Smooth muscle cell (in vitro differentiated cells): ENCODE results near the gene ITGB5. TPM values are rescaled to one million over a fixed set of nuclear protein-coding genes. Genes with fewer than 3 reads are reported as not detected.

Experiments used
- DNase-seq: peaks from one replicate; lab custom pipeline; 2025; ENCODE audit not compliant: unreplicated experiment; lab: John Stamatoyannopoulos, UW
- H2AFZ ChIP-seq: fragments of 200-600 bp; sonication (generic); 2 replicates; pipeline ENCODE4 v1.6.0; 2016; ENCODE audit warnings: antibody characterized with exemption, low read depth, mild to moderate bottlenecking
- H3F3A ChIP-seq: fragments of 200-600 bp; sonication (generic); 2 replicates; pipeline ENCODE4 v1.6.0; 2017; ENCODE audit warnings: antibody characterized with exemption, low read depth
- H3K27ac ChIP-seq: fragments of 200-600 bp; sonication (generic); 2 replicates; pipeline ENCODE4 v1.5.1; 2016; ENCODE audit warnings: low read depth, mild to moderate bottlenecking
- H3K27me3 ChIP-seq: fragments of 200-600 bp; sonication (generic); 2 replicates; pipeline ENCODE4 v1.6.1; 2016; ENCODE audit warnings: low read depth, mild to moderate bottlenecking
- H3K36me3 ChIP-seq: fragments of 200-600 bp; sonication (generic); 2 replicates; pipeline ENCODE4 v1.5.1; 2016; ENCODE audit warnings: low read depth
- H3K4me1 ChIP-seq: fragments of 200-600 bp; sonication (generic); 2 replicates; pipeline ENCODE4 v1.5.1; 2016; ENCODE audit warnings: low read depth
- H3K4me2 ChIP-seq: fragments of 200-600 bp; sonication (generic); 2 replicates; pipeline ENCODE4 v1.6.0; 2016; ENCODE audit warnings: mild to moderate bottlenecking
- H3K4me3 ChIP-seq: fragments of 200-600 bp; sonication (generic); 2 replicates; pipeline ENCODE4 v1.5.1; 2016; ENCODE audit warnings: mild to moderate bottlenecking
- H3K79me2 ChIP-seq: fragments of 200-600 bp; sonication (generic); 2 replicates; pipeline ENCODE4 v1.6.0; 2016; ENCODE audit warnings: low read depth, mild to moderate bottlenecking
- H3K9ac ChIP-seq: fragments of 200-600 bp; sonication (generic); 2 replicates; pipeline ENCODE4 v1.6.0; 2016; ENCODE audit warnings: low read depth
- H3K9me3 ChIP-seq: fragments of 200-600 bp; sonication (generic); replicated peaks from 2 replicates; pipeline ENCODE4 v1.5.1; 2016; ENCODE audit warnings: low read depth
- H4K20me1 ChIP-seq: fragments of 200-600 bp; sonication (generic); 2 replicates; pipeline ENCODE4 v1.6.0; 2016; ENCODE audit warnings: low read depth
- WGBS: methylation state at CpG from one replicate; pipeline ENCODE4 v1.1.7; 2016; ENCODE audit warnings: low lambda C conversion rate; 5-methylcytosine and 5-hydroxymethylcytosine counted together
- polyA plus RNA-seq: library from polyadenylated mRNA; unstranded; fragments of >200 nt; fragmentation: Nextera tagmentation; extraction: Ambion mirVana; gene quantifications from 2 replicates; pipeline ENCODE4 v1.2.1, GENCODE V29; 2016
- total RNA-seq: library from RNA; depleted of rRNA; stranded (reverse); fragments of >200 nt; gene quantifications from 2 replicates; pipeline ENCODE4 v1.2.3, GENCODE V29; 2014
- TF ChIP-seq, protein P1 (sequence below): fragments of 200-600 bp; sonication (generic); IDR thresholded peaks from 2 replicates; pipeline ENCODE4 v1.5.1; 2017; ENCODE audit warnings: borderline replicate concordance, mild to moderate bottlenecking, antibody characterized with exemption; ENCODE audit not compliant: insufficient read depth, poor library complexity, severe bottlenecking

The ITGB5 gene
- total and polyA plus RNA-seq, 2 experiments from 2014 or later: 343 to 403 TPM

DNA sequence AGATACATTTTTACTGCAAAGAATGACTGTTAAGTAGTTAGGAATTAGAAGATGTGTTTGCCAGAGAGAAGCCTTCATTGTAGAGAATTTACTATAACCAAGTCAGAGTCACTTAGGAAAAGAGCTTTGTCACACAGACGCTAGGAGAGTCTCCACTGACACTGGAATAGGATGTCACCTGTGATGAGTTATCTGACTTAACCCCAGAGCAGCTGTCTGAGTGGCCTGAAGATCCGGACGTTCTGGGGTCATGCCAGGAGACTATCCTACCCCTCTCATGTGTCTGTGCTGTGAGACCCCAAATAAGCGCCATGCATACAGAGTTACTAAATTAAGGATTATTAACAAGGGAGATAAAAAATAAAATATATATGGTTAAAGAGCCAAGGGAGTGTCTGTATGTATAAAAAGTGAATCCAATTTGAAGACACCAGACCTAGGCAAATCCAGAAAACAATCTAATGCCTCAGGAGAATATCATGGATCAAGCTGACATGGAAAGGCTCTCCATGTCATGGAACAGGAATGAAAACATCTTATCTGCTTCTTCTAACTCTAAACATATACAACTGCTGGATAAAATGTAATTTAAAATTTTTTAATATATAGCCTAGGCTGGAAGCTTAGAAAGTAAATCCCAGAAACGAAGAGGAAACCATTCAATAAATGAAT, 43.5 kb downstream of the ITGB5 start:
- DNase-seq: no peak
- no peaks in the 10 kb centered on the region for H4K20me1 ChIP-seq
- H2AFZ ChIP-seq: no peak overlapping the region
- no peaks in the 10 kb centered on the region for H3K4me1 ChIP-seq
- WGBS: 88% methylated on average over 5 of the region's 5 CpGs
- TF ChIP-seq, protein P1, sequence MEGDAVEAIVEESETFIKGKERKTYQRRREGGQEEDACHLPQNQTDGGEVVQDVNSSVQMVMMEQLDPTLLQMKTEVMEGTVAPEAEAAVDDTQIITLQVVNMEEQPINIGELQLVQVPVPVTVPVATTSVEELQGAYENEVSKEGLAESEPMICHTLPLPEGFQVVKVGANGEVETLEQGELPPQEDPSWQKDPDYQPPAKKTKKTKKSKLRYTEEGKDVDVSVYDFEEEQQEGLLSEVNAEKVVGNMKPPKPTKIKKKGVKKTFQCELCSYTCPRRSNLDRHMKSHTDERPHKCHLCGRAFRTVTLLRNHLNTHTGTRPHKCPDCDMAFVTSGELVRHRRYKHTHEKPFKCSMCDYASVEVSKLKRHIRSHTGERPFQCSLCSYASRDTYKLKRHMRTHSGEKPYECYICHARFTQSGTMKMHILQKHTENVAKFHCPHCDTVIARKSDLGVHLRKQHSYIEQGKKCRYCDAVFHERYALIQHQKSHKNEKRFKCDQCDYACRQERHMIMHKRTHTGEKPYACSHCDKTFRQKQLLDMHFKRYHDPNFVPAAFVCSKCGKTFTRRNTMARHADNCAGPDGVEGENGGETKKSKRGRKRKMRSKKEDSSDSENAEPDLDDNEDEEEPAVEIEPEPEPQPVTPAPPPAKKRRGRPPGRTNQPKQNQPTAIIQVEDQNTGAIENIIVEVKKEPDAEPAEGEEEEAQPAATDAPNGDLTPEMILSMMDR: no peak
- no peak overlapping the region for H3K27ac ChIP-seq
- no peak overlapping the region for H3K9ac ChIP-seq
- no peak overlapping the region for H3K4me2 ChIP-seq
- no peaks in the 10 kb centered on the region for H3K9me3 ChIP-seq
- H3K79me2 ChIP-seq: peaks cover 11% of the 10 kb centered on the region
- peaks cover 7% of the 10 kb centered on the region for H3K36me3 ChIP-seq
- H3F3A ChIP-seq: peaks cover 22% of the 10 kb centered on the region
- H3K27me3 ChIP-seq: no peaks in the 10 kb centered on the region
- H3K4me3 ChIP-seq: no peak overlapping the region

DNA sequence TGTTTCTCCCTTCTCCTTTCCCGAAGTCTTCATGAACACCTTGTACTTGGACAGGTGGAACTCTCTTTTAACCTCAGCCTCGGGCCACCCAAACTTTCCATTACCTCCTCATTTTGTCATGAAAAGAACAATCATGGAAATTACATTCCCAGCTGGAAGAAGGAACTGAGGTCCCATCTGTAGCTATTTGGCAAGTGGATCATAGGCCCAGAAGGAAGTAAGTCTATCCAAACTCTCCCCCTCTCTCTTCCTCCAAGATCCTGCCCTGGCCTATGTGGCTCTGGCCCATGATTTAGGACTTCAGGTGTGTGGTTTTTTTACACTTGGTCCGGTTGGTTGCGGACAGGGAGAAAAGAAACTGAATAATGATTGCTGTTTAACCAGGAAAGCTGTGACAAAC, 44.1 kb downstream of the ITGB5 start:
- H4K20me1 ChIP-seq: no peaks in the 10 kb centered on the region
- H3F3A ChIP-seq: peaks cover 22% of the 10 kb centered on the region
- H3K27me3 ChIP-seq: no peaks in the 10 kb centered on the region
- H3K4me3 ChIP-seq: no peak overlapping the region
- WGBS: 86% methylated on average over 4 of the region's 4 CpGs
- H3K36me3 ChIP-seq: peaks cover 7% of the 10 kb centered on the region
- H3K4me1 ChIP-seq: peaks cover 3% of the 10 kb centered on the region
- H3K9me3 ChIP-seq: no peaks in the 10 kb centered on the region
- H3K9ac ChIP-seq: no peak overlapping the region
- no peak for DNase-seq
- H2AFZ ChIP-seq: no peak overlapping the region
- peaks cover 11% of the 10 kb centered on the region for H3K79me2 ChIP-seq
- H3K4me2 ChIP-seq: no peak overlapping the region
- H3K27ac ChIP-seq: no peak overlapping the region
- TF ChIP-seq, protein P1: no peak

DNA sequence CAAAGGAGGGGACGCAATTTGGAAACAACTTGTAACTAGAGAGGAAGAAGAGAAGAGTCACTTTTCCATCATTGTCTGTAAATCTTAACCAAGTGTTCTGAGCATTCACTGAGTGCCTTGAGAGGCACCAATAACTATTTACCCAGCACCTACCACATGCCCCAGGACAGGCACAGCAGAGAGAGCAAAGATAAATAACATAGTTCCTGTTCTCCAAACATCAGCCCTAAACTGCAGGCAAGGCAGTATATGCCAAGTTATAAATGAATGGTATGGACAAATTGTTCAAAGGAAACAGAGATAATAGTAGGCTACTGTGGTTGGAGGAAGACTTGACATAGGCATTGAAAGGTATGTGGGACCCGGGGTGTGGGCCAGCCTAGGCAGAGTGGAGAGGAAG, 45.6 kb downstream of the ITGB5 start:
- H2AFZ ChIP-seq: no peak overlapping the region
- no peak for DNase-seq
- H3K36me3 ChIP-seq: peaks cover 7% of the 10 kb centered on the region
- H3K4me3 ChIP-seq: no peak overlapping the region
- H4K20me1 ChIP-seq: peaks cover 6% of the 10 kb centered on the region
- peaks cover 10% of the 10 kb centered on the region for H3K79me2 ChIP-seq
- TF ChIP-seq, protein P1: no peak
- WGBS: 100% methylated on average over 2 of the region's 2 CpGs
- H3K9me3 ChIP-seq: no peaks in the 10 kb centered on the region
- H3K27ac ChIP-seq: no peak overlapping the region
- H3F3A ChIP-seq: peaks cover 22% of the 10 kb centered on the region
- H3K4me1 ChIP-seq: peaks cover 11% of the 10 kb centered on the region
- H3K27me3 ChIP-seq: no peaks in the 10 kb centered on the region
- H3K9ac ChIP-seq: no peak overlapping the region
- H3K4me2 ChIP-seq: no peak overlapping the region

DNA sequence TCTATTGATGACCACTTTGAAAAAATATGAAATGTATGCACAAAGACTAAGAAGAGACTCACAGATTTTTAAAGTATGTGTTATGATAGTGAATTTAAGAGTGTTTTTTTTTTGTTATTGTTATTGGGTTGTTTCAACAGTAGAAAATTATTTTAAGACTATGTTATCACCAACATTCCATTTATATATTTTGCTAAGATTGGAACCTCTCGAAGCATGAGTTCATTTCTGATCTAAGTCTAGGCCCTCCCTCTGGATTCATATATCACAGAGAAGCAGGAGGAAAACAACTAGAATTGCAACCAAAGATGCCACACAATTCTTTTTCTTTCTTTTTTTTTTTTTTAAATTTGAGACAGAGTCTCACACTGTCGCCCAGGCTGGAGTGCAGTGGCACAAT, 46.8 kb downstream of the ITGB5 start:
- TF ChIP-seq, protein P1: no peak
- H2AFZ ChIP-seq: no peak overlapping the region
- peaks cover 7% of the 10 kb centered on the region for H3K36me3 ChIP-seq
- peaks cover 19% of the 10 kb centered on the region for H3K4me1 ChIP-seq
- WGBS: 86% methylated on average over 2 of the region's 2 CpGs
- no peak overlapping the region for H3K4me3 ChIP-seq
- no peaks in the 10 kb centered on the region for H3K9me3 ChIP-seq
- H3K27me3 ChIP-seq: no peaks in the 10 kb centered on the region
- H3F3A ChIP-seq: peaks cover 32% of the 10 kb centered on the region
- no peak overlapping the region for H3K27ac ChIP-seq
- no peak overlapping the region for H3K4me2 ChIP-seq
- no peak for DNase-seq
- H3K9ac ChIP-seq: no peak overlapping the region
- peaks cover 13% of the 10 kb centered on the region for H3K79me2 ChIP-seq
- peaks cover 16% of the 10 kb centered on the region for H4K20me1 ChIP-seq
